Stomach (tissue), 4 donors: ENCODE measurements around the gene ACTN1.

Experiments
- EP300 ChIP-seq: sonication (generic); formaldehyde crosslinking; IDR thresholded peaks from one replicate; pipeline ENCODE4 v1.6.1; 2017; ENCODE audit warnings: antibody characterized with exemption
- POLR2A ChIP-seq, 4 donors: fragments of 450-650 bp; IDR thresholded peaks; one replicate each; pipeline ENCODE4 v1.6.1; 2016; ENCODE audit warnings: antibody characterized with exemption in 4 of 4, control low read depth in 2 of 4, mild to moderate bottlenecking in 1 of 4, moderate library complexity in 1 of 4
- POLR2AphosphoS5 ChIP-seq, 3 donors: sonication (generic); formaldehyde crosslinking; IDR thresholded peaks; one replicate each; pipeline ENCODE4 v1.6.1; 2016; ENCODE audit warnings: antibody characterized with exemption in 3 of 3
- TF ChIP-seq, protein P1 (sequence below), 7 experiments: fragments of 450-650 bp in 4 of 7; fragments of 200-600 bp in 3 of 7; sonication (generic) in 3 of 7; IDR thresholded peaks; one replicate each; pipeline ENCODE4 v1.5.1; 2016 to 2019; ENCODE audit warnings: antibody characterized with exemption in 7 of 7, control low read depth in 2 of 7, mild to moderate bottlenecking in 1 of 7

- TF ChIP-seq POLR2A (IDR thresholded peaks at IDR 0.05): no peak
- TF ChIP-seq, protein P1, sequence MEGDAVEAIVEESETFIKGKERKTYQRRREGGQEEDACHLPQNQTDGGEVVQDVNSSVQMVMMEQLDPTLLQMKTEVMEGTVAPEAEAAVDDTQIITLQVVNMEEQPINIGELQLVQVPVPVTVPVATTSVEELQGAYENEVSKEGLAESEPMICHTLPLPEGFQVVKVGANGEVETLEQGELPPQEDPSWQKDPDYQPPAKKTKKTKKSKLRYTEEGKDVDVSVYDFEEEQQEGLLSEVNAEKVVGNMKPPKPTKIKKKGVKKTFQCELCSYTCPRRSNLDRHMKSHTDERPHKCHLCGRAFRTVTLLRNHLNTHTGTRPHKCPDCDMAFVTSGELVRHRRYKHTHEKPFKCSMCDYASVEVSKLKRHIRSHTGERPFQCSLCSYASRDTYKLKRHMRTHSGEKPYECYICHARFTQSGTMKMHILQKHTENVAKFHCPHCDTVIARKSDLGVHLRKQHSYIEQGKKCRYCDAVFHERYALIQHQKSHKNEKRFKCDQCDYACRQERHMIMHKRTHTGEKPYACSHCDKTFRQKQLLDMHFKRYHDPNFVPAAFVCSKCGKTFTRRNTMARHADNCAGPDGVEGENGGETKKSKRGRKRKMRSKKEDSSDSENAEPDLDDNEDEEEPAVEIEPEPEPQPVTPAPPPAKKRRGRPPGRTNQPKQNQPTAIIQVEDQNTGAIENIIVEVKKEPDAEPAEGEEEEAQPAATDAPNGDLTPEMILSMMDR (IDR thresholded peaks at IDR 0.05): no peak
- TF ChIP-seq POLR2AphosphoS5 (IDR thresholded peaks at IDR 0.05): no peak
- no peak for TF ChIP-seq EP300
These were observed 70.9 kb downstream of the ACTN1 start for GRCh38 chr14:68908201-68908600.
